ENCODE results near the gene UVRAG.

DNA sequence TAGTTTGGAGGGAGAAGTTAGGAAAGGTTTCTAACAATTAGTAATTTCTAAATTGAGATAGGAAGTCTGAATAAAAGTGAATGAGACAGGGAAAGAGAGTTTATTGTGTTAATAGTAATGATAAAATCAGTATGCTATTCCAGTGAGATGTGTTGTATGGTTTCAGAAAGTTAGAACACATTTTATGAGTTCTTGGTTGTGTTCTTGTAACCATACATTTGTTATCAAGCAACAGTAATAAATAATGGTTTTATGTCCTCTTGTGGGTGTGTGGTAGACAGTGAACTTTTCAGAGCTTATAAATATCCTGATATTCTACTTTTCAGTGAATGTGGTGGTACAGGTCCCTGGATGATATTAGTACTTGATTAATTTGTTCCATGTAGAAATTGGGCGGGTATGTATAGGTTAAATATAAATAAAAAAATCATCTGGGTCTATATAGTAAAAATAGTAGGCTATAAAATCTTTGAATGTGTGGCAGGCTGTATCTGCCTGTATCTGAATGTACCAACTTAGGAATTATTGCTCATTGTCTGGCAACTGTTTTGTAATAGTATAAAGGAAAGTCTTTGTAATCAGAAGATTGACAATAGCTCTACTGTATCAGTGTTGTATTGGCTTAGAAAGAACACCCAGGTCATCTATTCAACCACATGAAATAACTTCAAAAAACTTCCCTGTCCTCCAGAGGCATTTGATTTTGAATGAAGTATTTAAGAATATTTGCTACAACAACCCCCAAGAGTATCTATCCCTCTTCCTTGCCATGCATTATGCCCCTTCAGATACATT is 54.8 kb downstream of the UVRAG start:
- TF ChIP-seq, protein P1, sequence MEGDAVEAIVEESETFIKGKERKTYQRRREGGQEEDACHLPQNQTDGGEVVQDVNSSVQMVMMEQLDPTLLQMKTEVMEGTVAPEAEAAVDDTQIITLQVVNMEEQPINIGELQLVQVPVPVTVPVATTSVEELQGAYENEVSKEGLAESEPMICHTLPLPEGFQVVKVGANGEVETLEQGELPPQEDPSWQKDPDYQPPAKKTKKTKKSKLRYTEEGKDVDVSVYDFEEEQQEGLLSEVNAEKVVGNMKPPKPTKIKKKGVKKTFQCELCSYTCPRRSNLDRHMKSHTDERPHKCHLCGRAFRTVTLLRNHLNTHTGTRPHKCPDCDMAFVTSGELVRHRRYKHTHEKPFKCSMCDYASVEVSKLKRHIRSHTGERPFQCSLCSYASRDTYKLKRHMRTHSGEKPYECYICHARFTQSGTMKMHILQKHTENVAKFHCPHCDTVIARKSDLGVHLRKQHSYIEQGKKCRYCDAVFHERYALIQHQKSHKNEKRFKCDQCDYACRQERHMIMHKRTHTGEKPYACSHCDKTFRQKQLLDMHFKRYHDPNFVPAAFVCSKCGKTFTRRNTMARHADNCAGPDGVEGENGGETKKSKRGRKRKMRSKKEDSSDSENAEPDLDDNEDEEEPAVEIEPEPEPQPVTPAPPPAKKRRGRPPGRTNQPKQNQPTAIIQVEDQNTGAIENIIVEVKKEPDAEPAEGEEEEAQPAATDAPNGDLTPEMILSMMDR (IDR thresholded peaks at IDR 0.05): no peak
- no peak for TF ChIP-seq POLR2AphosphoS5 (IDR thresholded peaks at IDR 0.05; ENCODE audit: low read depth, low read length)
- no peak for TF ChIP-seq TCF7L2 (IDR thresholded peaks at IDR 0.05; ENCODE audit: low read depth, low read length)
- TF ChIP-seq REST (IDR thresholded peaks at IDR 0.05; ENCODE audit: insufficient read depth in 1 of 2, low read depth in 2 of 2, low read length in 1 of 2): no peak
- no peak for TF ChIP-seq SIN3A (IDR thresholded peaks at IDR 0.05; ENCODE audit: borderline replicate concordance, insufficient read depth, low read depth, low read length)

All from Panc1 (cell line).